T-helper 1 cell treated with Interleukin-12 subunit alpha and Interleukin-12 subunit beta and Interleukin-4 antibody, amounts not matched to agents 30 μg/mL and 1 μg/mL, for 36 hours (primary cell): Measurements from ENCODE around the gene STK24.
A peak's percentile ranks its signal among the peaks of the same experiment; 100 is the strongest.

ENCODE experiments used
- H3K27ac Mint-ChIP-seq: one replicate; pipeline ENCODE4 v1.8.0; 2021; ENCODE audit warnings: mild to moderate bottlenecking, mixed read lengths
- H3K27me3 Mint-ChIP-seq: one replicate; pipeline ENCODE4 v1.8.0; 2021; ENCODE audit warnings: low read depth, mixed read lengths
- H3K36me3 Mint-ChIP-seq: one replicate; pipeline ENCODE4 v1.8.0; 2021; ENCODE audit warnings: low read depth, mixed read lengths
- H3K4me1 Mint-ChIP-seq: one replicate; pipeline ENCODE4 v1.8.0; 2021; ENCODE audit warnings: low read depth, mixed read lengths
- H3K4me3 Mint-ChIP-seq: one replicate; pipeline ENCODE4 v1.8.0; 2021; ENCODE audit warnings: mild to moderate bottlenecking, moderate library complexity, mixed read lengths
- H3K9me3 Mint-ChIP-seq: one replicate; pipeline ENCODE4 v1.8.0; 2021; ENCODE audit warnings: mixed read lengths

Gene STK24

DNA sequence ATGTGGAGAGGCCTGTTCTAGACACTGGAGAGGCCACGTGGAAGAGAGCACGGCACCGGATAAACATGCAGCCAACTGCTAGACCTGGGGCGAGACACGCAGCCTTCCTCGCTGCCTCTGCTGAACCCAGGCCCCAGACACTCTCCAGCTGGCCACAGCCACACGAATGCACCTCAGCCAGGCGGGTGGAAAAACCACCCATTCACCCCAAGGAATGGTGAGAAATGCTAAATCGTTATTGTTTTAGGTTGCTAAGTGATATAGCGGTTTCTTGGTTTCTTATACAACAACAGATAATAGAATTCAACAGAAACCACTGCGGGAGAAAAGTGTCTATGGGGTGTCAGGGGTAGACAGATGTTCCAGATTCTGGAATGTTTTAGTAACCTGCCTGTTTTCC lies 52.5 kb downstream of the STK24 start:
- Mint-ChIP-seq H3K36me3 (peaks cover 6% of the 10 kb centered on the region), H3K9me3 (no peaks in the 10 kb centered on the region), H3K4me1 (peaks cover 59% of the 10 kb centered on the region), H3K27me3 (no peaks in the 10 kb centered on the region), H3K4me3 (no peak overlapping the region), H3K27ac (no peak overlapping the region)

DNA sequence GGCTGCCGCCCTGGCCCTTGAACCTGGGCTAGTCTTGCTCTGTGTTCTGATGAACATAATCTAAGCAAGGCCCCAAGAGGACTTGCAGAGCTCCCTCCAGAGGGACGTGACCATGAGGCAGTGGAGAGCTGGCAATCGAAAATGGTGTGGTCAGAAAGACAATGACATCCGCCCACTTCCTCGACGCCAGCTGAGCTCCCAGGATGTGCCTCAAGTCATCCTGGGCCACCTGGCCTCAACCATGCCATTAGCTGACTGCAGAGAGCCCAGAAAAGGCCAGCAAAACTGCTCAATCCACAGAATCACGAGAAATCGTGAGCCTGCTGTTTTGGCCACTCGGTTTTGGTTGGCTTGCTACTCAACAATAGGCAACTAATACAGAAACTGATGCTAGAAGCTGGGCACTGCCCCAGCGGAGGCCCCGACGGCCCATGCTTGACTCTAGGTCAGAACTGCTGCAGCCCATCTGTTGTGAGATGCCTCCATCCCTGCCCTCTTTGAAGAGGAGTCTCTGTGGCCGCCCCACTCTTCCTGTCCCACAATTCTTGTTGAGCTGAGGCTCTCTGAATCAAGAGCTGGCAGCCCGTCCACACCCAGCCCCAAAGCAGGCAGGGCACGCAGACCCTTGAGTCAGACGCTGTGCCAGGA lies 53.3 kb downstream of the STK24 start:
- H3K36me3 Mint-ChIP-seq: peaks cover 8% of the 10 kb centered on the region
- no peaks in the 10 kb centered on the region for H3K9me3 Mint-ChIP-seq
- no peak overlapping the region for H3K27ac Mint-ChIP-seq
- no peak overlapping the region for H3K4me3 Mint-ChIP-seq
- no peaks in the 10 kb centered on the region for H3K27me3 Mint-ChIP-seq
- H3K4me1 Mint-ChIP-seq: peaks cover 55% of the 10 kb centered on the region

DNA sequence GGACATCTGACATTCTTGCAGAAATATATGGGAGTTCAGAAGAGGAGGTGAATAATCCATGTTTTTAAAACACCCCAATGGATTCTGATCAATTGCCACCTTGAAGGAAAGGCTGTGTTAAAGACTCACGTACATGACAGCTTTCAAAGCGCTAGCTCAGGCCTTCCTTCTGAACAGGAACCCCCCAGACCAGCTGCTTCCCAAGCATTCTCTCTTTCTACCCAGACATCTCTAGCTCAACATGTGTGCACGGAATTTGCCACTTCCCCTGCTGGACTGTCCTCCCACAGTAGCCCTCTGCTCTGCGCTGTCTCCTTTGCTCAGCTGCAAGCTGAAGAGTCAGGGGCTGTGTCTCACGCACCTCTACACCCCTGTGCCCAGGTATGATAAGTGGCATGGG lies 54.5 kb downstream of the STK24 start:
- no peaks in the 10 kb centered on the region for H3K27me3 Mint-ChIP-seq
- H3K4me1 Mint-ChIP-seq: peaks cover 59% of the 10 kb centered on the region
- peaks cover 15% of the 10 kb centered on the region for H3K36me3 Mint-ChIP-seq
- H3K4me3 Mint-ChIP-seq: no peak overlapping the region
- no peak overlapping the region for H3K27ac Mint-ChIP-seq
- H3K9me3 Mint-ChIP-seq: no peaks in the 10 kb centered on the region

DNA sequence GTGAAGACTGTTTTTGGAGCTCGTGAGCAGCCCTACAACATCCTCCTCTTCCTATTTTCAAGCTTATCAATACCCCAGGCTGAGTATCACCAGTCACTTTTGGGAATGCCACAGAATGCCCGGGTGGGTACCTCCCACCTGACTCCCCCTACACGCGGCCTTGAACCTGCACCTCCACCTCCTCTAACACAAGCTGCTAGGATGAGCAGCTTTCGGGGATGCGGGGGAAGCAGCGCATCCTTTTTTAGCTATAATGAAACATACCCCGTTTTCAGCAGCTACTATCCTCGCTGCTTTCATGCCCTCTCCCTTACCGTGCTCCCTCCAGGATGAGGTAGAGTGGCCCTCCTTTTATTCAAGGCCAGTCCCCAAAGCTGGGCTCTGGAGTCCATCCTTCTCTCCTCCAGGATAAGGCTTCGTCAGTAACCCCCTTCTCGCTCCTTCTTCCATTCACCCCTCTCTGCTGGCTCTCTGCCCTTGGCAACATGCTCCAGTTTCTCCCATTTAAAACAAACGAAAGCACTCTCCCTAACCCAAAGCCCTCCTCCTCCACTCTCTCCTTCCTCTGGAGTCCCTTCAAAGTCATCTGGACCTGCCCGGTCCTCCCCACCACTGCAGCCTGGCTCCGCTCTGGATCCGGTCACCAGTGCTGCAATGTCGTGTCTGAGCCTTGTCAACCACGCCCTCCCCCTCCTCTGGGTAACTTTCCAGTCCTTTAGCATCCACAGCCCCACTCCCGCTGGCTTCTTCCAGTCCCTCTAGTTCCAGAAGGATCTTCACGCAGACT lies 55.3 kb downstream of the STK24 start:
- no peaks in the 10 kb centered on the region for H3K9me3 Mint-ChIP-seq
- H3K27me3 Mint-ChIP-seq: no peaks in the 10 kb centered on the region
- no peak overlapping the region for H3K4me3 Mint-ChIP-seq
- H3K27ac Mint-ChIP-seq: no peak overlapping the region
- H3K4me1 Mint-ChIP-seq: peaks cover 56% of the 10 kb centered on the region
- peaks cover 16% of the 10 kb centered on the region for H3K36me3 Mint-ChIP-seq

DNA sequence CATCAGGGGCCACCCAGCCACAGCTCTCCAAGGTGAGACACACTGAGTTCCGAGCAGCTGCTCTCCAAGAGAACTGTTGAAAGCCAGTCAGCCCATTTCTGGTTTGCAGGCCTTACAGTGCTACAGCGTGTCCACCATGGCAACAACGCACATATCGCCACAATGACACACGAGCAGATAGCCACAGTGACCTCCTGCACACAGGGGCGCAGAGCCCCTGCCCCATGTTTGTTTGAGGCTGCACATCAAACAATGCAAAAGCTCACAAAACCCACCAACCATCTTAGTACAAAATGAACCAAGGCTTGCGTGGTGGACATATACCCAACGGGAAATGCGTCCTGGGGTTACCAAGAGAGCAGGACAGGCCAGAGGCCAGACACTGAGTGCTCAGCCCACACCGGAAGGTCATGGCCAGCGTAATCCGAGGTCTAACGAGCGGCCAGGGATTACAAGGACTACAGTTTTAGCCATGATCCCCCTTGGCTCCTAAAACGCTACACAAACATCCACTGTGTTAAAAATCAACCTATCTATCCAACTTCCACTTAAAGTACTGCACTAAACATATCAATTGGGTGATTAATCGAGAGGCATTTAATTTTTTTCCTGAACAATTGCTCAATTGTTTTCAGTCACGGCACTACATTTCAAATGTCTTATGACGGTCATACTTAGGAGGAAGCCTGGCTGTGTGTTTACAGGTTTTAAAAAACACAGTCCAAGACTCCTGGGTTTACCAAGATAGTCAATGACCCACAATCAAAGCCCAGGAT lies 56.0 kb downstream of the STK24 start:
- Mint-ChIP-seq H3K9me3 (no peaks in the 10 kb centered on the region), H3K36me3 (peaks cover 21% of the 10 kb centered on the region), H3K27ac (no peak overlapping the region), H3K4me1 (peaks cover 63% of the 10 kb centered on the region), H3K27me3 (no peaks in the 10 kb centered on the region), H3K4me3 (no peak overlapping the region)

DNA sequence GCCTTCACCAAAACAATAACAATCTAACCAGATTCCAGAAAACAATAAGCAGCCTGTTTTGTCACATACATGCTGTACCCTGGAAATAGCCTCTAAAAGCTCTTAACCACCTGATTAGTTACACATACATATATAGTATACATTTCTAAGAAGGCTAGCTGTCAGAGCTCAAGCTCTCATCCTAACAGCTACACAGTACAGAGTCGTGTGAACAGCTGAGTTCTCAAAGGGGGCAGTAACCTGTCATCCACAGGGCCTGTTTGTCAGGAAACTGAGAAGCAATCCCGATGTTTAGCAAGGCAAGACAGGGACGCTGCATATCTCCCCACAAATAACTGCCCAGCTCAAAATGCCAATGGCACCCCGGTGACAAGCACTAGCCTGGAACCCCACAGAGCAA lies 56.9 kb downstream of the STK24 start:
- H3K4me3 Mint-ChIP-seq: no peak overlapping the region

DNA sequence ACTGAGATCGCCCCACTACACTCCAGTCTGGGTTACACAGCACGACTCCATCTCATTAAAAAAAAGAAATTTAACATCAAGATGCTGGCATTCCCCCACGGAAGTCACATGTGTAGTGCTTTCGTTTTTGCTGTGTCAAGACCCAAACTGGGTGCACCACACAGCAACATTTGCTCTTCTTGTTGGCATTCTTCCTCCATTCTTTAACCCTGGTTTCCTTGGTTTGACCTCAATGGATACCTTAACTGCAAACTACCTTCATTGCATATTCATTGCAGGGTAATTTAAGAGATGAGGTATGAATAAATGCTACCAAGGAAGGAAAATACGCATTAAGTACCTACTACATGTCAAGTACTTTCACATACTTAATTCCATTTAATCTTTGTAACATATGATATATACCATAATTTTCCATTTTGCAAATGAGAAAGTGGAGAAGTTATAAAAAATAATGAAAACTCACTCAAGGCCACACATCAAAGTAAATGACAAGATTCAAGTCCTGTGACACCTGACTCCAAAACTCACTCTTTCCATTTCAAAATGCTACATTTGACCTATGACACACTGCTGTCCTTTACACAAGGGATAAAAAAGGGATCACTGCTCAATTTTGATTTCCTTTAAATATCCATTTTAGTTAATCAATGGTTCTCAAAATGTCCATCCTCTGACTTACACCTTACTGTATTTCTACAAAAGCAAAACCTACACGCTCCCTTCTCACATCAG lies 59.2 kb downstream of the STK24 start:
- Mint-ChIP-seq H3K27ac (peak overlapping the region; percentile 85), H3K27me3 (no peaks in the 10 kb centered on the region), H3K4me1 (peaks cover 66% of the 10 kb centered on the region), H3K4me3 (peak overlapping the region; percentile 5), H3K9me3 (no peaks in the 10 kb centered on the region), H3K36me3 (peaks cover 30% of the 10 kb centered on the region)

More for the DNA sequence above, 56.9 kb downstream of the STK24 start:
- Mint-ChIP-seq H3K27ac (peak overlapping the region; percentile 60), H3K36me3 (peaks cover 24% of the 10 kb centered on the region), H3K27me3 (no peaks in the 10 kb centered on the region), H3K9me3 (no peaks in the 10 kb centered on the region), H3K4me1 (peaks cover 68% of the 10 kb centered on the region)

DNA sequence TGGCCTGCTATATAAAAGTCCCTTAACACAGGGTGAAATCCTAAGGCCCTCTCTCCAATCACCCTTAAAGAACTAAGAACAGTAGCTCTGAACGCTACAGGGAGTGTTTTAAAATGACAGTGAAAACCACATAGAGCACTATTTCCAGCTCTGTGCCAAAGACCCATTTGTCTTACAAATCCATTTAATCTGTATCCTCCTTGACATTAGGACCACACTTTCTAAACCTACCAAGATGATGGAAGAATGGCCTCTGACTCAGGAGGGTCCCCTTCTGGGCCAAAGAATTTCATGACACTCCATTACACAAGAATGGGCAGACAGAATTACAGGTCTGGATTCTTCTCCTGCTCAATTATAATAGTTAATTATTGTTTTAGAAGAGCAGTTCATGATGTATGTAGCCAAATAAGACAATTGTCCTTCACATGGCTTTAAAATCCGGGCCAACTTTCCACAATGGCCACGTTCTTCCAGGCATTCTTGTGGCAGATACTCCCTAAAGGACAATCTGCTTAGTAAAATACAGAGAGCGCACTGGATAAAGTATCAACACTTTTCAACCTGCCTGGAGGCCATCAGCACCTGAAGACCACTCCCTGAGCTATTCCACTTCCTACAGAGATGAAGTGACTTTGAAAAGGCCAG lies 61.0 kb downstream of the STK24 start:
- peaks cover 64% of the 10 kb centered on the region for H3K4me1 Mint-ChIP-seq
- H3K9me3 Mint-ChIP-seq: no peaks in the 10 kb centered on the region
- H3K27me3 Mint-ChIP-seq: no peaks in the 10 kb centered on the region
- peak overlapping the region; percentile 58 for H3K27ac Mint-ChIP-seq
- H3K4me3 Mint-ChIP-seq: no peak overlapping the region
- H3K36me3 Mint-ChIP-seq: peaks cover 34% of the 10 kb centered on the region

DNA sequence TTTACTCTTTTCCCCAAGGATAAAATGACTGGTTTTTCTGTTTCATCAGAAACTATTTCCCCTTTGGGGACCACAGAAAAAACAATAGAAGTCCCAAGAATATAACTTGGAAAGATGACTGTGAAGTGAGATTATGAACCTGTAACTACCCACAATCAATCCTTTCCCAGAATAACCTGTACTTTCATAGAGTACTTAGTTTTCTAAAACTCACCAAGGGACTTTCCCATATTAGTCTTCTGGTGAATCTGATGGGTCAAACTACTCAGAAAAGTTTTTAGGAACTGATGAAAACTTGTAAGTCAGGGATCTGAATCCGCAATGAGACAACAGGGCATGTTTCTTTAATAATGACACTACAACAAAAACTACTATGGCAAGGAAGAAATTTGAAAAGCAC lies 62.6 kb downstream of the STK24 start:
- Mint-ChIP-seq H3K9me3 (no peaks in the 10 kb centered on the region), H3K36me3 (peaks cover 36% of the 10 kb centered on the region), H3K4me1 (peaks cover 68% of the 10 kb centered on the region), H3K27ac (peak overlapping the region; percentile 39), H3K27me3 (no peaks in the 10 kb centered on the region), H3K4me3 (peak overlapping the region; percentile 58)

DNA sequence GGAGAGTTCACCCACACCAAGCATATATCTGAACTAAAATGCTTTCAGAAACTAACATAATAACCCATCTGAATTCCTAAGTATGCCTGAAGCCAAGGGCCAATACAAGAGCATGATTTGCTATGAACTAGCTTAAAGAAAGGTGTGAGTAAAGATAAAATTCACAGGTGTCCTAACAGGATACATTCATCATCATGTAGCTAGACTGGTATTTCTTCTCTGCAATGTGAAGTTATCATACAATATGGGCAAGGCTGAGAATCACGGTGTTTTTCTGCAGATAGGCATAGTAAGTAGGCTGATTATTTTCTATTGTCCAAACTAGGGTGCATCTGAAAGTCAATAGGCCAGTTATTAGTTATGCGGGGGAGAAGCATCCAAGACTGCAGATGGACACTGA lies 63.1 kb downstream of the STK24 start:
- peak overlapping the region; percentile 14 for H3K4me3 Mint-ChIP-seq
- H3K27me3 Mint-ChIP-seq: no peaks in the 10 kb centered on the region
- H3K4me1 Mint-ChIP-seq: peaks cover 69% of the 10 kb centered on the region
- H3K9me3 Mint-ChIP-seq: no peaks in the 10 kb centered on the region
- peaks cover 34% of the 10 kb centered on the region for H3K36me3 Mint-ChIP-seq
- peak overlapping the region; percentile 49 for H3K27ac Mint-ChIP-seq

DNA sequence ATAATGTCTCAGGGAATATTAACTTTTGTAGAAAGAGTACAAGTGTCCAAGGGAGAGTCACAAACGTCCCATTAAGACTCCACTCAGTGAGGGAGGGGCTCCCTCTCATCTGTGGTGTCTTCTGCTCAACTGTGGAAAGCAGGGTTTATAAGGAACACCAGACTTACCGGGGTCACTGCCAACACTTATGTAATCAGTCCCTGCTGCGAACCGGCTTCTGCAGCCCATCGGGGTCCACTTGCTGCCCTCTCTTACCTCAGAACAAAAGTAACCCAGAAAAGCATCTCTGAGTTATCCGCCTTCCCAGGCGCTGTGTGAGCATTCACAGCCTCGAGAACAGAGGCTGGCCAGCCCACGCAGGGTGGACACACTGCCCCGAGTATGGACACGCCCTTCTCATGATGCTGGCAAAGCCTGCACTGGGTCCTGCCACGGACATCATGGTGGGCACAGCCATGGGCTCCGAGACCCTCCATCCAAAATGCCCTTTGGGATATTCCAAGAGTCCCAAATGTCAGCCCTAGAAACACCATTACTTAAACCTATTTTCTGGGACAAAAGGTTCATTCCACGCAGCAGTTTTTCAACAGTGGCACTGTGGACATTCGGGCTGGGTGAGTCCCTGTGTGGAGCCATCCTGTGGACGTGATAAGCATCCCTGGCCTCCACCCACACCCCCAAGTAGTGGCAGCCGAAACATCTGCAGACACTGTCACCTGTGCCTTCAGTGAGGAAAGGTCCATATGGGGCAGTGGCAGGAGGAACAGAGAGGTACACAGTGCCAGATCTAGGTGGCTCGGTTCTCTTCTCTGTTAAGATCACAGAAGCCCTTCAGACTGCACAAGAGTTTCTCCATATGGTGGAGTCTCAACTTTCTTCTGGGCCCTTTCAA lies 63.9 kb downstream of the STK24 start:
- Mint-ChIP-seq H3K9me3 (no peaks in the 10 kb centered on the region), H3K36me3 (peaks cover 30% of the 10 kb centered on the region), H3K27me3 (no peaks in the 10 kb centered on the region), H3K4me3 (no peak overlapping the region), H3K4me1 (peaks cover 72% of the 10 kb centered on the region), H3K27ac (no peak overlapping the region)

DNA sequence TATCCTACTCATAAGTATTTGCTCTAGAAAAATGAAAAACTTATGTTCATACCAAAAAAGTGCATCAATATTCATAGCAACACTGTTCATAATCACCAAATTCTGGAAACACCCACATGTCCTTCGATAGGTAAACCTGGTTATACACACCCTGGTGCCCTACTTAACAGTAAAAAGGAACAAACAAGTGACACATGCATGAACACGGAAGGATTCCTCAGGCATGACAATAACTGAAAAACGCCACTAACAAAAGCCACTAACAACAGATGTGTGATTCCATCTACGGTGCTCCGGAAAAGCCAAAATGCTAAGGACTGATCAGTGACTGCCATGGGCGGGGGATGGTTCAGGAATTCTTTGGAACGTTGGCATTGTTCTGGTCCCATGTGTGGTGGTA lies 65.5 kb downstream of the STK24 start:
- Mint-ChIP-seq H3K4me3 (no peak overlapping the region), H3K4me1 (peaks cover 67% of the 10 kb centered on the region), H3K9me3 (no peaks in the 10 kb centered on the region), H3K27me3 (no peaks in the 10 kb centered on the region), H3K36me3 (peaks cover 21% of the 10 kb centered on the region), H3K27ac (no peak overlapping the region)

DNA sequence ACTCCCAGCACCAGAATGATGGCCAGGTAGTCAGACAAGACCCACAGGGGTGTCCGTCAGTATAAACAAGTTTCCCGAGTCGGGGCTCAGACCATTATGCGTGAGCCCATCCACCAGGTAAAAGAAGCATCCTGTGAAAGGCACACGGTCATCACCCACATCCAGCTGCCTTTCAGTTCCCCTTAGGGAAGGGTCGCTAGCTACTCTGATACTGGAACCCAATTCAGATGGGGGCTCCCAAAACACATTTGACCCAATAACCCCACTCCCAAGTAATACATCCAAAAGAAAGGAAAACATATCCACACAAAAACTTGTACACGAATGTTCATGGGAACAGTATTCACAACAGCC lies 66.8 kb downstream of the STK24 start:
- peaks cover 66% of the 10 kb centered on the region for H3K4me1 Mint-ChIP-seq
- no peaks in the 10 kb centered on the region for H3K9me3 Mint-ChIP-seq
- H3K27me3 Mint-ChIP-seq: no peaks in the 10 kb centered on the region
- H3K36me3 Mint-ChIP-seq: peaks cover 23% of the 10 kb centered on the region
- peak overlapping the region; percentile 81 for H3K27ac Mint-ChIP-seq
- no peak overlapping the region for H3K4me3 Mint-ChIP-seq
